Right renal cortex interstitium (tissue), 3 donors: Measurements from ENCODE around the gene AKR1C2. TPM values are rescaled to one million over a fixed set of nuclear protein-coding genes. Genes with fewer than 3 reads are reported as not detected.
A peak's percentile ranks its signal among the peaks of the same experiment; 100 is the strongest.
"Not testable (repeated sequence)": the region's sequence is repeated elsewhere in the genome, so short reads cannot be mapped to it uniquely, and the experiment has no call there.

Source experiments
- DNase-seq, 3 donors: peaks; one replicate each; pipeline ENCODE4 v3.0.0-alpha.2; 2013; ENCODE audit warnings: low read depth in 3 of 3, low spot score in 2 of 3
- polyA plus RNA-seq, 3 donors: library from polyadenylated mRNA; unstranded; fragments of 120-200 nt; gene quantifications; one replicate each; pipeline ENCODE4 v1.2.1, GENCODE V29; 2013; ENCODE audit not compliant: insufficient read length in 3 of 3

The AKR1C2 gene
- polyA plus RNA-seq, 3 donors = 7.9 to 10.2 (median 8.6) TPM

DNA sequence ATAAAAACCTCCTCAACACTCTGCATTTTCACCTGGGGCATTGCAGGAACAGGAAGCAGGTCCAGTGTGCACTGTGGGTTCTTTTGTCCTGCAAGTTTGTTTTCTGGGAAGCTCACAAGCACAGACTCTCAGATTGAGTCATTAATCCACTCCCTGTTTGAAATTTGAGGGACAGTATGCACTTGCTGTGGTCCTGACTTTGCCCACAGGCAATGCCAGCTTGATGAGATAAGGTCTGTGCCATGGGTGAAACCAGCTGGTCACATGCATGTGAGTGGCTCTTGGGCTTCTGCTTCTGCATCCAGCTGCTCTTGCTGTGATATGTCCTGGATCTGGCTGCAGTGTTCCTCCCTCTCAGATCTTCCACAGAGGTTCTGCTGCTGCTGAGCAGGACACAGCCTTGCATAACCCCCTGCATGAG lies 21.8 kb upstream of the AKR1C2 start:
- DNase-seq = not testable (repeated sequence)

DNA sequence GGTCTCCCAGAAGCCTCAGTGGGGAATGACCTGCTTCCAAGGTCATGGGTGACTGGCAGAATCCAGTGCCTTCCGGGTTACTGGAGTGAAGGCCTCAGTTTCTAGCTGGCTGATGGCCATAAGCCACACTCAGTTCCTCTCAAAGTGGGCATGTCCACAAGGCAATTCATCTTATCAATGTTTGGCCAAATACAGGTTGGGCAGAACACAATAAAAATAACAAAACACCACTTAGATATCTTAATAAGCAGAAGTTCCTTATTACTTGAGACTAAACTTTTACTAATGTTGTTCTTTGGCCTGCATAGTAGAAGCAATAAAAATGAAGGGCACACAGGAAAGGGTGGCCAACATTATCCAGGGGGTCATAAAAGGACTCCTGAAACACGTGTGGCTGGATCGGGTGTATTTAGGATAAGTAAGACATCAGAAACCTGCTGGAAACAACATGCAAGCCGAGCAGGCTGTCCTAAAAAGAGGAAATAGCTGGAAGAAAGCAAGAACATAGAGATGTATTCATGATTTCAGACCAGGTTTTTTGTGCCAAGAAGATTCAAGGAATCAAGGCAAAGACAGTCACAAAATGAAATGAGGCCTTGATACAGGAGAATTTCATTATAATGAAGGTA lies 19.6 kb upstream of the AKR1C2 start:
- no peak for DNase-seq

DNA sequence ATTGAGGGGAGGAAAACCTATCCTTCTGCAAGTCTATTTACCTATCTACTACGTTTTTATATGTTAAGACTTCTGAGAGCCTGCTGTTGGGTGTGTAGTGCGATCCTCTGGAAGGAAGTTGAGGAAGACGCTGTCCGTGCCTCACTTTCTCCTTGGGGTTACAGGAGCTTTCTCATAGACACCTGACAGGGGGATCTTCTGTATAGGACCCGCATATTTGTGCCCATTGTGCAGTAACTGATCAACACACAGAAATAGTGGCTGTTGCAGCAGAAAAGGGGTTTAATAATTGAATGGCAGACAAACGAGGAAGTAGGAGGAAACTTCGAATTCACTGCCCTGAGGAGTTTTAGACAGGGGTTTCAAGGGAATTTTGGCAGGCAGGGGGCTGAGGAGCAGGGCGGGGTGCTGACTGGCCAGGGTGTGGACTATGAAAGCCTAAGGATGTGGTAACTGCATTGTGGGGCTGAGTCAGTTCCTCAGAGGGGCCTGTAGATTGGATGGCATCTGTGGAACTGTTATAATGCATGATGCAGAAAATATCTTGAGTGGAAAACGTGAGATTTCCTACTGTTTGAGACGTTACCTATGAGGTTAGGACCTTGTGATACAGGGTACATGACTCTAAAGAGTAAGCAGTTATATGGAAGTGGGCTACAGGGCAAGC lies 18.1 kb upstream of the AKR1C2 start:
- not testable (repeated sequence) for DNase-seq

DNA sequence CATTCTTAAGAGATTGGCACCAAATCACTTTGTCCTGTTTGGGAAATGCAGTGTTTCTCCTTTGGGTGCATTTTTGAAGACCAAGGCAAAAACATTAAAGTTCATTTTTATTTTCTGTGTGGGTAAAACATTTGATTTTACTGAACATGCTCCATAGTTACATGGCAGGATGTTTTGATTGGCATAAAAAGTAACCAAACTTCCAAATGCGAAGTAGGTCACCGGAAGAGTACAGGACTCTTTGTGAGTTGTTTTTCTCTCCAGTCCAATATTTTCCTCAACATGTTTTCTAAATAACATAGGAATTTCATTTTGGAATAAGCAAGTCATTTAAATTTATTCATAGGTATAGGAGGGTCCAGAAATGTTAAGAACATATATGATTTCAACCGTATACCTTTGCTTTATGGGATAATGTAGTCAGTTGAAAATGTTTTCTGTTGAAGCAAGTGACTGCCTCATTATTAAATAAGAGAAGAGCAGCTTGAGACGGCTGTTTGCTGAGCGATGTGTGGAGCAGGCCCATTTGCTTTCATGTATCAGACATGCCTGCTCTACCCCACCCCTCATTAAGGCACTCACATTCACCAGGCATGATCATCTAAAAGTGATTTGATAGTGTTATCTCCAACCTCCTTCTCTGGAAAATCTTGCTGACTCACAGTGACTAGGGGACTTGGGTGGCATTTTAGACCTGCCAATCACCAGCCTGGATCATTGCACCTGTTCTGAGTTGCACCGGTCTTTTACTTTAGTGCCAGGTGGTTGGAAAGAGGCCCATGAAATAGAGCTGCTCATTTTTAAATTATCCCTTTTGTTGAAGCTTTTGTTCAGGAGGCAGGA lies 16.3 kb upstream of the AKR1C2 start:
- not testable (repeated sequence) for DNase-seq

DNA sequence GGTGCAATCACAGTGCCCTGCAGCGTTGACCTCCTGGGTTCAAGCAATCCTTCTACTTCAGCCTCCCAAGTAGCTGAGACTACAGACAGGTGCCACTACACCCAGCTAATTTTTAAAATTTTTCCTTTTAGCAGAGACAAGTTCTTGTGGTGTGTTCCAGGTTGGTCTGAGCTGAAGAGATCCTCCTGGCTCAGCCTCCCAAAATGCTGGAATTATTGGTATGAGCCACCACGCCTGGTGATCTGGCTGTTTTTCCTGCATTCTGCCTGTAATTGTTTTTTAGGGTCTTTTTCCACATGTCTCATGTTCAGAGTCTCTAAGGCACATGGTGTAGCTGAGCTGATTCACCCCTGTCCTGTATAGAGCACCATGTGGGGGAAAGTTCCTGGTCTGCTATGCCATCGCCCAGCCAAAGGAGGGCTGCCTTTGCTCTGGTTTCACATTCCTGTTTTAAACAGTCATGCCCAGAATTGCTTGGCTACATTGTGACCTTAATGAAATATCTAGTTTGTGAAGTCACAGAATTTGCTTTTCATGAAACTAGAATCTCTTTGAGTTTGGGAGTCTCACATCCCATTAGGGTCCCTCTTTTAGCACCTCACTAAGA lies 15.1 kb upstream of the AKR1C2 start:
- DNase-seq = not testable (repeated sequence)

DNA sequence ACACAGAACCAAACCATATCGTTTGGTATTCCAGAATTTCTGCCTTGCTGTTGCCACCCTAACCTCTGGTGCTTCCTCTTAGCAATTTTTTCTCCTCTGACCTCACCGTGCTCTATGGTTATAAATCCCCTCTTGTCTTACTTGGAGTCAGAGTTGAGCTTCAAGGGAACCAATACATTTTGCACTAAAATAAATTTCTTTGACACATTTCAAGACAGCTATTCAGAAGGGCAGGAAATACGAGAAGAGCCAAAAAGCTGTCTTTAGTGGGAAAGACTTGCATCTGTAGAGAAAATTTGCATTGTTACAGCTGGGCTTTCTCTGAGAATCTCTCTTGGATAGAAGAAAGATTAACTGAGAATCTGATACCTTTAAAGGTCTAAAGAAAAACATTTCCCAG lies 14.5 kb upstream of the AKR1C2 start:
- peak in 1 of 3 donors; percentile 27 for DNase-seq

DNA sequence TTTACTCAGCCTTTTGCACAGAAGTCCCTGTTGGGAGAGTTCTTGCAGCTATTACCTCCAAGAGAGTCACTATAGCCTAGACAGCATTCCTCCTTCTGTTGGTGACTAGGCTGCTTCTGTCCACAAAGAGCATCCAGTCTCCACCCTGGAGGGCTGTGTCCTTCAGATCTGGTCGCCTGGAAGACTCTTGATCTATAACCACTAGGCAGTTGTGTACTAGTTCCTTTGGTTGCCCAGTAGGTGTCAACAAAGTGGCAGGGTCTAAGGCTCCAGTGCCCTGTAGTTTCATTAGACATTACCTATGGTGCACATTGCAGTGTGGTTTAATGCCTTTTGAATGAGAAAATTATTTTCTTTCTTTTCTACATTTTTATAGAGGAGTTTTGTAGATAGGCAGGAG lies 11.3 kb upstream of the AKR1C2 start:
- DNase-seq = no peak

DNA sequence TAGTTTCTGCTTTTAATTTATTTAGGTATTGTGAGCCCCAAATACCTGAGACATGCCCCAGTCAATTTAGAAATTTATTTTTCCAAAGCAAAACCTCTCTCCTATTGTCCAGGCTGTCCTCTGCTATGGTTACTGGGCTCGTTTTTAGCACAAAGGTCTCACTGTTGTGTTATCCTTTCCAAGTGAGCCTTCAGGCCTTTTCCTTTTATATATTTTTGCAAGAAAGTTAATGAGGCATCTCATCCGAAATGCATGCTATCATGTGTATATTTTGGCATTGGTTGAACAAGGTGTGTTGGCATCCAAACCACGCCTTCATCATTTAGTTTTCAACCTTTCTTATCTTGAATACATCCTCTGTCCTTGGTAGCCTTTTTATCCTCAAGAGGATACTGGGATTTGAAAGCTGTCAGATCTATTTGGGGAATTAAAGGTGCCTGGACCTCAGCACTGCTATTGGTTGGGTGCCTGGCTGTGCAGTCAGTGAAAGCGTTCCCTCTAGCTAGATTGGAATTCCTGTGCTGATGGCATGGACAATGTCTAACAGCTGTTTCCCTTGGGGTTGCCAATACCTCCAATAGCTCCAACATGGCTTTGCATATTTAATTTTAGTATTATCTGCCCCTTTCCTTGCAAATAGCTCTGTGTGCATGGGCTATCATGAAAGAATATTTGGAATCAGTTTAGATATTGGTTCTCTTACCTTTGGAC lies 10.7 kb upstream of the AKR1C2 start:
- DNase-seq = not testable (repeated sequence)

DNA sequence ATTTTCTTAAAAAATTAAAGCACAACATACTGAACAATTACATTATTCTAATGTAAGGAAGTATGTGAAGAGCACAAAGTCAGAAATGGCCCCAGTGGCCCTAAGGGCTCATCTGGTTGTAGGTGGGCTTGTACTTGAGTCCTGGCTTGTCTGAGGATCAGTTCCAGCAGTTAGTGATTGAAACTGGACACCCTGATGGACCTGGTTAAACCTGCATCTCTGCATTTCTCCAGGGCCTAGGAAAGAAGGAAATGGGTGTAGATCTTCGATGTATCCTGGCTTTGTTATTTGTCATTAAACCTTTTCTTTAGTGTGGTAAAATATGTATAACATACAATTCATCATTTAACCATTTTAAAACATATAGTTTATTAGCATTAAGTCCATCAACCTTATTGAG lies 9.7 kb upstream of the AKR1C2 start:
- no peak for DNase-seq

DNA sequence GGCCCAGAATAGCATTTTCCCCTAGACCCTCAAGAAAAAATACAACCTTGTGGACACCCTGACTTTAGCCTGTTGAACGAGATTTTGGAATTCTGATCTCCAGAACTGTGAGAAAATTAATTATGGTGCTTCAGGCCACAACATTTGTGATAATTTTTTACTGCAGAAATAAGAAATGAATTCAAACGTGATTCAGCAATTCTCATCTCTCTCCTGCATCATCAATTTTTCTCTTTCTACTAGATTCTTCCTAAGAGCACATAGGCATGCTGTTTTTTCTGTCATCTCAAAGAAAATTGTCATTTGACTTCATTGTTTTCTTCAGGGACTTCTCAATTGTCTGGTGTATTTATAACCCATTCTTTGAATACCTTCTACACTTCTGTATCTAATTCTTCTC lies 8.9 kb upstream of the AKR1C2 start:
- DNase-seq = no peak

DNA sequence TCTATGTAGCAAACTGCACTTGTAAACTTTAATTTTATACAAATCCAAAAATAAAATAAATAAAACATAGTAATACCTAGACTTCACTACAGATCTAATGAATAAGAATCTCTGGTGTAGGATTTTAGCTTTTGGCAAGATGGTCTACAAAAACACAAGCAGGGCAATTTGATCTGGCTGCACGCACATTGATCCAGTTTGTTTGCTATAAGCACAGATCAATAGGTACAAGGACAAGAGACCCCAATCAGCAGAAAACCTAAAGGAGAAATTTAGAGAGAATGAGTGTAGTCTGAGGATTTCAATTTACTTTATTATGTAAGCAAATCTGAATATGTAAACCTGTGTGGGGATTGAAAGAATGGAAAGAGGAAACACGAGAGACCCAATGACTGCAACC lies 7.7 kb upstream of the AKR1C2 start:
- DNase-seq = not testable (repeated sequence)

DNA sequence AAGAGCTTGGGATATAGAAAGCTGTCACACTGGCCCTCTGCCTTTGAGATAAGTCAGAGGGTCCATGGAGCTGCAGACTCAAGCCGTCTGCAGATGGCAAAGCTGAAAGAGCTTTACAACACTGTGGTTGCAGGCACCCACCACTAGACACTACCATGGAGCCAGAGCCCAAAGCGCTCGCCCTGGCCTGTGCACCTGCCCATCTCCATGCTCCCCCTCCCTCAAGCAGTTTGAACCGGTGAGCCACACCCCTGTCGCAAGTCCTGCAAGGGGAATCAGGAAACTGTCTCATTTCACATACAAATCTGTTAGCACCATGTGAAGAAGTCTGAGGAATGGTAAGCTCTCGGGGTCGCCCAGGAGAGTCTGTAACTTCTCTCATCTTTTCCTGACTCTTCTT lies 6.4 kb upstream of the AKR1C2 start:
- not testable (repeated sequence) for DNase-seq

DNA sequence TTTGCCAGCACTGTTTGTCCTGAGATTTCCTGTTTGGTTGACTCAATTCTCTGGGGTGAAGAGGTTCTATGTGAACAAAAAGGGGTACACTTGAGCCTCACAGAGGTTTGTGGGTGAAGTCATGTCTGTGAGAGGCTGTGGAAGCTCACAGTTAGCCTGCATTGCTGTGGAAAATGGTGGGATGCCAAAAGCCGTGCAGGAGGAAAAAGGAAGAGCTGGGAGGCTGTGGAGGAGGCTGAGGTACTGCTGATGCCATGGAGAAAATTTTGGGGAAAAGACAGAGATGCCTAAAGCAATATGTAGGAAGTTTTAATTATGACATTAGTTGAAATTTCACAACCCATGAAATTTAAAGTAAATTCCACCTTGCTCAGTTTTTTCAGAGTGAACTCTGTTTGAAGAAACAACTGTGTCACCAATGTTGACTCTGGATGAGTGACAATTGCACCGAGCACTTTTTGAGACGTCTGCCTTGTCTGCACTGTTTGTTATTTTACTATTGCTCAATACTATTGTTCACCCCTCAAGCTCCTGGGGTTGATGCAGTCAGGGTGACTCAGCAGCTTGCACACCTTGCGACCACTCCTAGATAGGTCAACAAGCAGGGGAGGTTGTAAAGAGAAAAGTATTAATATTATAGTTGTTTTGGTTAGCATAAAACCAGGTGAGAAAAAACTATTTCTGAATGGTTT lies 5.3 kb upstream of the AKR1C2 start:
- not testable (repeated sequence) for DNase-seq

DNA sequence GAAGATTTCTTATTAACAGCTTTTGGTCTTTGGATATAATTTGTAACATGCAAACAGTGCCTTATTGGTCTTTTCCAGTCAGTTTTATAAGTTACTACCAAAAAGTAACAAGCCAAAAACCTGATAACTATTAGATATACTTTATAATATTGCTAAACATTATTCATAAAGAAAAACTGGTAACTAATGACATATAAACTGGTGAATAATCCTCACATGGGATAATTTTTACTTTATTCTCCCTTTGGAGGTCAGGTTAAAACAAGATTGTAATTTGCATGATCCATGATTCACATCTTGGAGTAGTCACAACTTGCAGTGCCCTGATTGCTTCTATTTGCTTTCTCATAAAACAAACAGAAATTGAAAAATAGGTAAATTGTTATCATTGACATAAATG lies 844 bp upstream of the AKR1C2 start:
- not testable (repeated sequence) for DNase-seq

DNA sequence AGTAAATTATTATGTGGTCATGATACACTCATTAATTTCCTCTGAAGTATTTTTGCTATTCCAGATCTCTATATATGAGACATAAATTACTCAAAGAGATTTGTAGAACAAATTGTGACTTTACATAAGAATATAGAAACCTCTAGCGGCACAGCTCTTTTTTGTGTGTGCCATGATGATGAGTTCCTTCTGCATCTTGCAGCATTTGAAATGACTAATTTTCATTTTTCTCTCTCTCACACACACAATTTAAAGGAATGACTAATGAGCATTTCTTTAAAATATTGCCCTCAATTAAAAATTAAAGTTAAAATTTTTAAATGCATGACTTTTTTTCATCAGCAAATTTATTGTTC lies 351 bp upstream of the AKR1C2 start:
- not testable (repeated sequence) for DNase-seq

DNA sequence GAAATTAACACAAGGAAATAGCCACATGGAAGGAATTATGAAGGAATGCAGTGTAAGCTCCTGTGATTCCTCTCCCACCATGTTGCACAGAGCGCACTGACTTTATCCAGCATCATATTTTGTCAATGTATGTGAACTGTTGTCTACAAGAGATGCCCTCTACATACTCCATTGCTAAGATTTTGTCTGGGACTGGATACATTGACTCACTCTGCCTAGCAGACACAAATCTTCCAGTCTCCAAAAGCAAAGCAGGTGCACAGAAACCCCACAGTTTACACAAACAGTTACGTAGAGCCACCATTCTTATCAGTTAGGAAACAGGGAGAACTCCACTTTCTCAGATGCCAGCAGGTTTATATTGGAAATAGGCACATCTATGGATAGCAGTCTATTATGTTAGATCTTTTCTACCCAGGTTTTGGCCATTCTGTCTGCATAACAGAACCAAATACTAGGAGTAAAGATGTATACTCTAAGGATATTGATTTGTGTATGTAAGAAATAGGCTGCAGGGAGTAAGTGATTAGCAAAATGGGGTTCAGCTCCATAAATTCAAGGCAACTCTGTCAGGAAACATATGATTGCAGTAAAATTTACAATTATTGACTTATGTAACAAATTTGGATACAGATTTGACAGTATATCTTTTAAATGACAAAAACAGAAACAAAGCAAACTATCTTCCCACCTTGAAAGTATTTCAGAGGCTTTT lies 1.5 kb downstream of the AKR1C2 start:
- DNase-seq = no peak

DNA sequence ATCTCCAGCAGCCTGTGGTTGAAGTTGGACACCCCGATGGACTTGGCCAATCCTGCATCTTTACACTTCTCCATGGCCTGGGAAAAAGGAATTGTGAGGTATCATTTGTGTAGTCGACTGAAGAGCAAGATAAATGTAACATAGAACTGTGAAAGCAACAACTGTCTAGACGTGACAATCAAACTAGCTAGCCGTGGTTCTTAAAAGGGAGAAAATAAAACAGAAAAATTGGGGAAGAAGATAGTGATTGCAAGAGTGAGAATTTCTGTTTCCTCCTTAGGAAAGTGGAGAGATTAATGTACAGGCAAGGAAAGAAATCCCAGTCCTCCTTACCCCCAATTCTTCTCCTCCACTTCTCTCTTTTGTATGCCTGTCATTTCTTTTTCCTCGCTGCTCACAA lies 5.0 kb downstream of the AKR1C2 start:
- no peak for DNase-seq

DNA sequence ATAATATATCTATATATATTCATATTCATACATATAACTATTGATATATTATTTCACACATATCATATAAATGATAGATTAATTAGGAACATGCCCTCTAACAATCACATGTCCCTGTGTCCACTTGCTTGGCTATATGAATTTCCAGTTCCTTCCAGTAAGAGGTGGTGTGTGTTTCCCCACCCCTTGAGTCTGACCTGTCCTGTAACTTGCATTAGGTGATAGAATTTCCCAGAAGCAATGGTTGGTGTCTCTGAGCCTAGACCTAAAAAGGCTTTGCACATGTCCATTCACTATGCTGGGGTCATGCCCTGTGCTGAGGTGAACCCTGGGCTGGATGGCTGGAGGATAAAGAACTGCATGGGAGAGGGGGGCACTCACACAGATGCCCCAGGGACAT lies 9.4 kb downstream of the AKR1C2 start:
- not testable (repeated sequence) for DNase-seq

DNA sequence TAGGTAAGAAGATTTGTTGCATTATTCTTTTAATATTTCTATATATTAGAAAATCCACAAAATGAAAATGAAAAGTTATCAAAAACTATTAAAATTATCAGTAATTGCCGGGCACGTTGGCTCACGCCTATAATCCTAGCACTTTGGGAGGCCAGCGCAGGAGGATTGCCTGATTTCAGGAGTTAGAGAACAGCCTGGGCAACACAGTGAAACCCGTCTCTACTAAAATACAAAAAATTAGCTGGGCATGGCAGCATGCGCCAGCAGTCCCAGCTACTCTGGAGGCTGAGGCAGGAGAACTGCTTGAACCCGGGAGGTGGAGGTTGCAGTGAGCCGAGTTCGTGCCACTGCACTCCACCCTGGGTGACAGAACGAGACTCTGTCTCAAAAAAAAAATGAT lies 11.1 kb downstream of the AKR1C2 start:
- not testable (repeated sequence) for DNase-seq
